GM19372 (cell line): ENCODE results near the gene C9orf153.
"Not testable (repeated sequence)": the region's sequence is repeated elsewhere in the genome, so short reads cannot be mapped to it uniquely, and the experiment has no call there.

ENCODE experiments used
- ATAC-seq: cut with Tn5 transposase; IDR thresholded peaks from one replicate; pipeline ENCODE4 v1.9.1; 2021; ENCODE audit warnings: mild to moderate bottlenecking, low read depth, moderate library complexity; ENCODE audit not compliant: unreplicated experiment

C9orf153 gene

DNA sequence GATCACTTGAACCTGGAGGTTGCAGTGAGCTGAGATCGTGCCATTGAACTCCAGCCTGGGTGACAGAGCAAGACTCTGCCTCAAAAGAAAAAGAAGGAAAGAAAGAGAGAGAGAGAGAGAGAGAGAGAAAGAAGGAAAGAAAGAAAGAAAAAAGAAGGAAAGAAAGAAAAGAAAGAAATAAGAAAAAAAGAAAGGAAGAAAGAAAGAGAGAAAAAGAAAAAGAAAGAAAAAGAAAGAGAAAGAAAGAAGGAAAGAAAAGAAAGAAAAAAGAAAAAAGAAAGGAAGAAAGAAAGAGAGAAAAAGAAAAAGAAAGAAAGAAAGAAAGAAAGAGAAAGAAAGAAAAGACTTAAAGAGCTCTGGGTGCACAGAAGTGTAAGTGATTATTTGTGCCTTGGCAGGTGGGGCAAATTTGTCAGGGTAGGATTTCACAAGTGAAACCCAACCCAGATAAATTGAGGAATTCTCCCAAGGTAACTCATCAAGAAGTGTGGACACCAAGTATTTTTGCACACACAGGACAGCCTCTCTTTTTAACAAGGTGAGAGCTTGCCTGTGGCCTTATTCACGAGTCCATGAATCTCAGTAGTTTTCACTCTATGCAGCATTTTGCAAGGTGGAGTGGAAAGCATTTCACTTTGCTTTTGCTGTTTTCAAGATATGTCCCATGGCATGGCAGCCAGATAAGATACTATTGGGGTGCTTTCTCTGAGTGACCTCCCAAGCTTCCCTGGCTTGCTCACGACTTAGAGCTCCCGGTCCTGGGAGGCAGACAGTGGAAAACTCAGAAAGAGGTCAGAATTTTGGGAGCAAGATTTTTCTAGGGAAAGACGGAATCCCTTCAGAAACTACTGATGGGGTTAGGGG is 57.8 kb downstream of the C9orf153 start:
- no peak for ATAC-seq

GRCh38 chr9:86200599-86201162 is 58.8 kb downstream of the C9orf153 start:
- ATAC-seq: no peak

GRCh38 chr9:86193088-86193487 is 66.4 kb downstream of the C9orf153 start:
- ATAC-seq: no peak

DNA sequence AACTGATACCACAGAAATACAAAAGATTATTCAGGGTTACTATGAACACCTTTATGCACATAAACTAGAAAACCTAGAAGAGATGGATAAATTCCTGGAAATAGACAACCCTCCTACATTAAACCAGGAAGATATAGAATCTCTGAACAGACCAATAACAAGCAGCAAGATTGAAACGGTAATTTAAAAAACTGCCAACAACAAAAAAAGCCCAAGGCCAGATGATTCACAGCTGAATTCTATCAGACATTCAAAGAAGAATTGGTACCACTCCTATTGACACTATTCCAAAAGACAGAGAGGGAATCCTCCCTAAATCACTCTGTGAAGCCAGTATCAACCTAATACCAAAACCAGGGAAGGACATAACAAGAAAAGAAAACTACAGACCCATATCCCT is 68.8 kb downstream of the C9orf153 start:
- not testable (repeated sequence) for ATAC-seq

DNA sequence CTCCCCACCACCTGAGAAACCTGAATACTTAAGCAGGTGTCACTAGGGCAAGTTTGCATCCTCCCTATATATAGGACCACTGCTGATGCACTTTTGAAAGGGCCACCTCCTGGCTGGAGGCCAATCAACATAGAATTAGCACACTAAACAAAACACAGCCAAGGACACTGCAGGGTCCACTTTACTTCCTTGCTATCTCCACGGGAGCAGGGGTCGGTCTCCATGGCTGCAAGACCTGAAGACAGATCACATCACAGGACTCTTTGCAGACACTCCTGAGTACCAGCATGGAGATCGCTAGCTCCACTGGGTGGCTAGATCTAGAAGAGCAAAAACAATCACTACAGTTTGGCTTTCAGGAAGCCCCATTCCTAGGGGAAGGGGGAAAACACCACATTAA is 72.3 kb downstream of the C9orf153 start:
- no peak for ATAC-seq

- ATAC-seq: no peak
Observed at GRCh38 chr9:86186696-86187095, 72.8 kb downstream of the C9orf153 start.

DNA sequence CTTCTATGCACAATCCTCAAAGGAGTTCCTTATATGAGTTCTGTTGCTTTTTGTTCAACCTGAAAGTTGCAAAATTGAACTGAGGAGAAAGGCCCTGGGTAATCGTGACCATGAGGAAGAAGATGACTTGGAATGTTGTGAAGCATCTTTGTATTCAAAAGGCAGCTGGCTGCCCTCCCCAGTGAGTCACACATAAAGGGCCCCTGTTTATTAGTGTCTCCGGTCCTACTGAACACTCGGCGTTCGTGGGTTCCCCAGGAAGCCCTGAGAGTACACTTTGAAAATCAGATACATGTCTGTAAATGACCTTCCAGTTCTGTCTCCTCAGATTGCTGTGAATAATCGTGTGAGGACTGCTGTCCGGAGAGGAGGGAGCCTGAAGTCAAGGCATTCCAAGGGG is 73.6 kb downstream of the C9orf153 start:
- no peak for ATAC-seq

- no peak for ATAC-seq
Observed at GRCh38 chr9:86184138-86184524, 75.3 kb downstream of the C9orf153 start.

GRCh38 chr9:86183229-86184137 is 76.0 kb downstream of the C9orf153 start:
- ATAC-seq: no peak

DNA sequence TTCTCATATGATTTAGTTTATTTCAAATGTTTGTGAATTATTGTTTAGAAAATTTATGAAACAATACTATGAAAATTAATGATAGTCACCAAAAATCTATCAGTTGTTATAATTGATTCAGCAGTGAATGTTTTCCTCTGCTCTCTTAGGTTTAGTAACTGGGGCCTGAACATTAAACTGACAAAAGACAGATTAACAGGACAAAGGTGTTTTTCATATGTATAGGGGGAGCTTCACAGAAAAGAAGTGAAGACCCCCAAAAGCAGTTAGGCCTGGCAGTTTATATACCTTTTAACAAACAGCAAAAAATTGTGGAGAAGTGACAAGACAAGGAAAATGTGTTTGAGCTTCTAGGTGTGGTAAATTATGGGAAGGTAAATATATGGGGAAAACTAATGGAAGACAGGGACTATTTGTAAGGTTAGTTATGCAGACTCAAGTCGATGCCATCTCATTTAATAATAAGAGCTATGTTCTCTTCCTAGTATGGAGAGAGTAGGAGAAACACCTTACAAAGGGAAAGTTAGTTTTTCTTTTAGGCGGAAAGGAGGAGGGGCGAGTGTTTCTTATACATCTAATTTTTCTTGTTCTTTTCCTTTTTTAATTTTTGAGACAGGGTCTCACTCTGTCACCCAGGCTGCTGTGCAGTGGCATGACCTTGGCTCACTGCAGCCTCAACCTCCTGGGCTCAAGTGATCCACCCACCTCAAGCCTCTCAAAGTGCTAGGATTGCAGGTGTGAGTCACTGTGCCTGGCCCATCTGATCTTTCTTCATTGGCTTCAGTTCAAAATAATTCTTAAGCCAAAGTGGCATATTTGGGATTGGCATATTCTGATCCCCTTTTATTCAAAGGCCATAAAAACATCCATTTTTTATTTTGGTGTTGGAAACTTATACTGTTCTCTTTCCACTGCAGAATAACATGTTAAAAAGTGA is 77.8 kb downstream of the C9orf153 start:
- ATAC-seq: no peak

DNA sequence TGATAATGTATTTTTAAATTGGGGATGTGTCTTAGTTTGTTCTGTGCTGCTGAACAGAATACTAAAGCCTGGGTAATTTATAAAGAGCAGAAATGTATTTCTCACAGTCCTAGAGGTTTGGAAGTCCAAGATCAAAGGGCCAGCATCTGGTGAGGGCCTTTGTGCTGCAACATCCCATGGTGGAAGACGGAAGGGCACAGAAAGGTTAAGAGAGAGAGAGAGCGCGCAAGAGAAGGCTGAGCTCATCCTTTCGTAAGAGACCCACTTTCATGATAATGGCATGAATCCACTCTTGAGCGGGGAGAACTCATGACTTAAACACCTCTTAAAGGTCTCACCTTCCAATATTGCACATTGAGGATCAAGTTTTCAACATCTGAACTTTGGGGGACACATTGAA is 81.0 kb downstream of the C9orf153 start:
- no peak for ATAC-seq

- no peak for ATAC-seq
Observed at GRCh38 chr9:86177995-86178394, 81.5 kb downstream of the C9orf153 start.

GRCh38 chr9:86176468-86176867 is 83.0 kb downstream of the C9orf153 start:
- no peak for ATAC-seq

GRCh38 chr9:86175743-86176456 is 83.6 kb downstream of the C9orf153 start:
- no peak for ATAC-seq

- ATAC-seq: no peak
Observed at GRCh38 chr9:86175223-86175622, 84.2 kb downstream of the C9orf153 start.
